ENCODE measurements around the gene RGS9.

DNA sequence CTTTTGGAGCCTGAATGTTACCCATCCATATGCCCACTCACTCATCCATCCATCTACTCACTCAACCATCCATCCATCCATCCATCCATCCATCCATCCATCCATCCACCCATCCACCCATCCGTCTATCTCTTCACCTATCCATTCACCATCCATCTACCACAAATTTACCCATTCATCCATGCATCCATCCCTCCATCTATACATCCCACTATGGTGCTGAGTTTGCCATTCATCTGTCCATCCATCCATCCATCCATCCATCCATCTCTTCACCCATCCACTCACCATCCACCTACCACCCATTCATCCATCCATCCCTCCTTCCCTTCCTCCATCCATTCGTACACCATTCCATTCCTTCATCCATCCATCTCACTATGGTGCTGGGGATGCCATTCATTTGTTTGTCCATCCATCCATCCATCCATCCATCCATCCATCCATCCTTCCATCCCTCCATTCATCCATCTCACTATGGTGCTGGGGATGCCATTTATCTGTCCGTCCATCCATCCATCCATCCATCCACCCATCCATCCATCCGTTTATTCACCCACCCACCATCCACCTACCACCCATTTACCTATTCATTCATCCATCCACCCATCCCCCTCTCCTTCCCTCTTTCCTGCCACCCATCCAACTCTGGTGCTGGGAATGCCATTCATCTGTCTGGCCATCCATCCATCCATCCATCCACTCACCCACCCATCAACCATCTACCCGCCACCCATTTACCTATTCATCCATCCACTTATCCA is 39.7 kb downstream of the RGS9 start:
- no peak for TF ChIP-seq CTCF (conservative IDR thresholded peaks at IDR 0.05; ENCODE audit: low read length)
- no peak for TF ChIP-seq EZH2phosphoT487 (IDR thresholded peaks at IDR 0.05; ENCODE audit: borderline replicate concordance, low read depth, low read length)

Measured in OCI-LY7 (cell line).